ENCODE data around the gene TSSK6.

TSSK6 gene

DNA sequence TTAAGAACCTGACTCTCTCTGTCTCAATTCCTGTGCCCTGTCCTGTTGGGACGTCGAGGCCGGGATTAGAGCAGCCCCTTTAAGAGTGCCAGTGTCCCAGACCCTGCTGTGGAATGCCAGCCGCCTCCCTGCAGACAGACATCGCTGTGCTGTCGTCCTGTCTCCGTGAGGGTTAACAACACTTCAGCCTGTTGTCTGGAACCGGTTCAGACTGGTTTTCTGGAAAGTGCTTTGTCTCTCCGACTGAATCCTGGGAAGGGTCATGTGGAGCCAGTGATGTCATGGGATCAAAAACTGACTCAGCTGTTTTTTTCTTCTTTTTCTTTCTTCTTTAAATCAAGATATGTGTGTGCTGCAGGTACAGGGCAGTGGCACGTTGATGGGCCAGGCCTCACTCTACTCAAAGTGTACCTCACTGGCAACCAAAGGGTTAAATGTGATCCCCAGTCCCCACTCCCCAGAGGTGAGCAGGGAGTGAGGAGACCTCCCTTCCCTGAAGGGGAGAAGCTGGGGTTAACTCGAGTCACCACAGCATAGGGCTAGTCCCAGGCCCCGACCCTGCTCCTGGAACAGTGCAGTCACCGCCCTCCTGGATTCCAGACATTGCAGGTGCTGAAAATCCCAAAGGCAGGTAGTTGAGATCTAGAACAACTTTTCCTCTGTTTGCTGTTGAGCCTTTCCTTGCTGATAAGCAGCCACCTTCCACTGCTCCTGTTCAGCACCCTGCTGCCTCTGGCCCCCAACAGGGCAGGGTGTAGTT, 50.8 kb downstream of the TSSK6 start:
- no peak for DNase-seq (ENCODE audit: low read depth in 3 of 3)
